Heart right ventricle (tissue), 16 donors: ENCODE measurements around the gene SHROOM4. TPM values are rescaled to one million over a fixed set of nuclear protein-coding genes. Genes with fewer than 3 reads are reported as not detected.

Source experiments
- ATAC-seq, 8 donors: fragments of 200-7000 bp; cut with Tn5 transposase; one replicate each; pipeline ENCODE4 v1.9.1; 2020; ENCODE audit warnings: mild to moderate bottlenecking in 8 of 8, moderate library complexity in 8 of 8, moderate number of reproducible peaks in 1 of 8
- DNase-seq, 2 donors: peaks; one replicate each; pipeline ENCODE4 v3.0.0-alpha.2; 2020
- H3K27ac ChIP-seq, 10 donors: fragments of 200-600 bp; sonication (generic) in 2 of 10; one replicate each; pipeline versions ENCODE4 v1.5.0 to v1.8.0; 2020 to 2022; ENCODE audit warnings: mild to moderate bottlenecking in 3 of 10
- H3K27me3 ChIP-seq, 7 donors: fragments of 200-600 bp; one replicate each; pipeline ENCODE4 v1.8.0; 2021 to 2022; ENCODE audit warnings: mild to moderate bottlenecking in 2 of 7
- H3K36me3 ChIP-seq, 9 donors: fragments of 200-600 bp; sonication (generic) in 1 of 9; one replicate each; pipeline versions ENCODE4 v1.5.0 to v1.8.0; 2020 to 2022; ENCODE audit warnings: mild to moderate bottlenecking in 2 of 9
- H3K4me1 ChIP-seq, 9 donors: fragments of 200-600 bp; sonication (generic) in 1 of 9; one replicate each; pipeline versions ENCODE4 v1.5.0 to v1.8.0; 2020 to 2022; ENCODE audit warnings: mild to moderate bottlenecking in 4 of 9
- H3K4me3 ChIP-seq, 10 donors: fragments of 200-600 bp; sonication (generic) in 2 of 10; one replicate each; pipeline versions ENCODE4 v1.5.0 to v1.8.0; 2020 to 2022; ENCODE audit warnings: mild to moderate bottlenecking in 7 of 10, moderate library complexity in 2 of 10
- H3K9me3 ChIP-seq, 11 donors: fragments of 200-600 bp in 10 of 11; sonication (generic) in 2 of 11; one replicate each; pipeline versions ENCODE4 v1.5.0 to v1.8.0; 2013 to 2022; ENCODE audit warnings: mild to moderate bottlenecking in 2 of 11, control low read depth in 1 of 11, moderate library complexity in 1 of 11
- CTCF ChIP-seq, 9 donors: fragments of 200-600 bp; sonication (generic) in 2 of 9; IDR thresholded peaks; one replicate each; pipeline versions ENCODE4 v1.5.0 to v1.8.0; 2021 to 2022; ENCODE audit warnings: antibody characterized with exemption in 9 of 9, mild to moderate bottlenecking in 5 of 9, moderate library complexity in 1 of 9
- WGBS, 2 donors: extraction: QIAGEN DNeasy Blood & Tissue Kit; methylation state at CpG; one replicate each; pipeline ENCODE4 v1.1.7; 2013; ENCODE audit warnings: inconsistent platforms in 1 of 2; 5-methylcytosine and 5-hydroxymethylcytosine counted together
- intact Hi-C, 10 donors: fragments of 100-400 bp; cut with DNase I; formaldehyde crosslinking; loops; one replicate each; pipeline versions ENCODE4 v1.11.1 to v1.14.2; 2022
- polyA plus RNA-seq, 2 donors: library from polyadenylated mRNA; stranded (reverse); fragments of 200-250 nt; gene quantifications; one replicate each; pipeline ENCODE4 v1.2.3, GENCODE V29; 2013
- total RNA-seq, 10 donors: library from RNA; stranded (reverse); fragmentation: NEBNext Ultra II Directional in 3 of 10; extraction: Animal tissue kit (Norgen Biotek cat#: 25700) in 3 of 10; gene quantifications; one replicate each; pipeline versions ENCODE4 v1.2.1 to v1.2.4, GENCODE V29; 2021 to 2023
- donor health status: Arrhythmogenic right ventricular cardiomyopathy.
- donor health status: ischemic (EF 13 %, LVEDD 7.1; RV severe dilation, severe dysfunction).
- donor health status: healthy with polysubstance abuse.
- donor health status: DM: no; HTN: yes; CAD: no.
- donor health status: DM: no; HTN: no; CAD: no.
- donor health status: ischemic (EF 25% LVEDD 6.9; RV normal size, moderate dysfunction).
- donor health status: ischemic (EF 25% LVEDD 5.7; RV mildly dilated, moderate dysfunction).
- donor health status: healthy.
- donor health status: DM: yes; HTN: yes; CAD: no.
- donor health status: Ischemic cardiomyopathy.
- donor health status: ischemic (EF 35%, LVEDD 5.7; RV mildly dilated, moderate dysfunction).
- donor health status: nonischemic (EF 11% LVEDD 7.7; RV severe dilation, severe dysfunction).
- donor health status: DM: yes; HTN: yes; CAD: no.
- donor health status: PGD.
- donor health status: ischemic (EF 29% LVEDD 5.4; RV normal size, mild dysfunction).
- donor health status: nonischemic (EF 23%, LVEDD 6.1; RV moderate dilation, normal function).

SHROOM4 gene
- total and polyA plus RNA-seq, 12 donors, result 3.6 to 17.9 (median 11.0) TPM

- intact Hi-C loops, result loop anchor here in 2 of 10 donors (5.0 to 10.0 kb wide), 3 partner anchors 90 to 768 kb away; no protein-coding TSS in a partner anchor
- WGBS, 2 donors, result 50 to 65% methylated on average over 2 of the region's 2 CpGs
Observed at GRCh38 chrX:50684871-50685270, 129.1 kb downstream of the SHROOM4 start.

GRCh38 chrX:50680990-50681389 lies 133.0 kb downstream of the SHROOM4 start:
- DNase-seq (no peak), ATAC-seq (no peak)
- TF ChIP-seq CTCF (IDR thresholded peaks at IDR 0.05), result peak in 8 of 9 donors; percentile 18 to 60 (median 48)
- H3K36me3 ChIP-seq, result no peaks in the 10 kb centered on the region
- H3K4me3 ChIP-seq, result no peak overlapping the region
- no peaks in the 10 kb centered on the region for H3K9me3 ChIP-seq
- peaks cover 0 to 9% (median 0%) of the 10 kb centered on the region in 9 donors for H3K4me1 ChIP-seq
- intact Hi-C loops, result loop anchor here in 2 of 10 donors (5.0 to 10.0 kb wide), 3 partner anchors 86 to 764 kb away; no protein-coding TSS in a partner anchor
- H3K27me3 ChIP-seq, result peaks cover 0 to 72% (median 0%) of the 10 kb centered on the region in 7 donors
- 55 to 56% methylated on average over 2 of the region's 2 CpGs for WGBS, 2 donors
- no peak overlapping the region for H3K27ac ChIP-seq

More at GRCh38 chrX:50684871-50685270, 129.1 kb downstream of the SHROOM4 start:
- TF ChIP-seq CTCF (IDR thresholded peaks at IDR 0.05), result no peak
- H3K9me3 ChIP-seq, result no peaks in the 10 kb centered on the region
- no peak overlapping the region for H3K27ac ChIP-seq
- DNase-seq (no peak), ATAC-seq (no peak)
- no peak overlapping the region for H3K4me3 ChIP-seq
- H3K4me1 ChIP-seq, result peaks cover 0 to 9% (median 0%) of the 10 kb centered on the region in 9 donors
- no peaks in the 10 kb centered on the region for H3K36me3 ChIP-seq
- H3K27me3 ChIP-seq, result peaks cover 0 to 73% (median 0%) of the 10 kb centered on the region in 7 donors

- whole genome bisulfite sequencing, 2 donors, result 65 to 68% methylated on average over 1 of the region's 1 CpG
- DNase-seq, result no peak
- intact Hi-C loops, result loop anchor here in 3 of 10 donors (5.0 to 10.0 kb wide), 2 partner anchors 35 to 93 kb away; no protein-coding TSS in a partner anchor
- Histone ChIP-seq H3K27ac (no peak overlapping the region), H3K4me1 (peaks cover 0 to 5% (median 0%) of the 10 kb centered on the region in 9 donors), H3K27me3 (peaks cover 0 to 67% (median 0%) of the 10 kb centered on the region in 7 donors), H3K9me3 (no peaks in the 10 kb centered on the region), H3K36me3 (no peaks in the 10 kb centered on the region), H3K4me3 (no peak overlapping the region)
- TF ChIP-seq CTCF (IDR thresholded peaks at IDR 0.05), result no peak
- ATAC-seq, result peak in 1 of 8 donors; percentile 25
Observed at GRCh38 chrX:50677789-50678188, 136.2 kb downstream of the SHROOM4 start.

GRCh38 chrX:50671661-50672060 lies 142.3 kb downstream of the SHROOM4 start:
- no peak overlapping the region for H3K4me3 ChIP-seq
- intact Hi-C loops, result loop anchor here in 2 of 10 donors (10.0 kb wide), 1 partner anchor 87 kb away; no protein-coding TSS in a partner anchor
- H3K27me3 ChIP-seq, result peaks cover 0 to 68% (median 0%) of the 10 kb centered on the region in 7 donors
- no peaks in the 10 kb centered on the region for H3K36me3 ChIP-seq
- H3K27ac ChIP-seq, result no peak overlapping the region
- no peaks in the 10 kb centered on the region for H3K9me3 ChIP-seq
- DNase-seq (no peak), ATAC-seq (no peak)
- no peak for TF ChIP-seq CTCF (IDR thresholded peaks at IDR 0.05)
- peaks cover 0 to 19% (median 0%) of the 10 kb centered on the region in 9 donors for H3K4me1 ChIP-seq
- WGBS, 2 donors, result 34 to 47% methylated on average over 1 of the region's 1 CpG
